Duodenal mucosa (tissue), 2 donors: ENCODE measurements around the gene BATF3.
"Not testable (repeated sequence)": the region's sequence is repeated elsewhere in the genome, so short reads cannot be mapped to it uniquely, and the experiment has no call there.

ENCODE experiments used
- H3K27ac ChIP-seq: one replicate; pipeline ENCODE4 v1.7.0; 2013; ENCODE audit warnings: low read depth, low read length
- H3K27me3 ChIP-seq, 2 donors: one replicate each; pipeline ENCODE4 v1.7.0; 2013; ENCODE audit warnings: low read length in 2 of 2, control low read depth in 1 of 2; ENCODE audit not compliant: insufficient read depth in 2 of 2, control insufficient read depth in 1 of 2
- H3K36me3 ChIP-seq, 2 donors: one replicate each; pipeline ENCODE4 v1.7.0; 2013; ENCODE audit warnings: low read length in 2 of 2, control low read depth in 1 of 2; ENCODE audit not compliant: insufficient read depth in 2 of 2, control insufficient read depth in 1 of 2
- H3K4me1 ChIP-seq, 2 donors: one replicate each; pipeline ENCODE4 v1.7.0; 2013; ENCODE audit warnings: low read length in 2 of 2, control low read depth in 1 of 2; ENCODE audit not compliant: insufficient read depth in 2 of 2, control insufficient read depth in 1 of 2
- H3K4me3 ChIP-seq, 2 donors: one replicate each; pipeline ENCODE4 v1.7.0; 2013; ENCODE audit warnings: low read length in 2 of 2, low read depth in 1 of 2
- H3K9ac ChIP-seq, 2 donors: one replicate each; pipeline ENCODE4 v1.7.0; 2013; ENCODE audit warnings: low read length in 2 of 2, low read depth in 1 of 2
- H3K9me3 ChIP-seq, 2 donors: one replicate each; pipeline ENCODE4 v1.7.0; 2013; ENCODE audit warnings: low read length in 2 of 2, control low read depth in 1 of 2; ENCODE audit not compliant: control insufficient read depth in 1 of 2

The BATF3 gene

DNA sequence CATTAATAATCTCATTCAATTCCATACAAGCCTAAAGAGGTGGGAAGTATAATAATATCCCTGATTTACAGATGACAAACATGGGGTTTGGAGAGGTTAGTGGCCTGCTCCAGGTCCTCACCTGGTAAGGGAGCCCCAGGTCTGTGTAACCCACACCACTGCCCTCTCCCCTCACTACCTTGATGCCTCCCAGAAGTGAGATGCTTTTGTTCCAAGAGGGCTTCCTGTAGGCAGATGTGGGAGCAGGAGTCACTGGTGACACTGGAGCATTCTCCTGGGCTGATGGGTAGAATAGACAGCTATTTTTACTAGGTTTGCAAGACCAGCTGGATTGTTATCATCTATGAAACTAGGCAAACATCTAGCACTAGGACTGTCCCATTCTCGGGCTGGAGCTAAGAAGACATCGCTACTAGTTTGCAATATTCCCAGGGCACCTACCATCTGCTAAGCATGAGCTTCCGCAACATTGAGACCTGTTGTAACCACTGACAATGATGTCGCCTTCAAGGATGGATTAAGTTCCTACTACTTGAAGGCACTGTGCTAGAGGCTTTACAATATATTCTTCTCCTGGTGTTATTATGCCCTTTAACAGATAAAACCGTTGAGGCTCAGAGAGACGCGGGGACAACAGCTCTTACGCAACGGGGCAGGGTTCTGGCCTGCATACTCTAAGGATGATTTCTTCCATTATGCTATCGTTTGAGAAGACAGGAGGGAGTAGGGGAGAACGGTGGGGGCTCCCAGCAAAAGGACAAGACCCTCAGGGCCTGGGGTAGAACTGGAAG is 35.0 kb downstream of the BATF3 start:
- Histone ChIP-seq H3K4me3 (no peak overlapping the region), H3K27me3 (no peaks in the 10 kb centered on the region), H3K9me3 (no peaks in the 10 kb centered on the region), H3K4me1 (peaks cover 10 to 20% of the 10 kb centered on the region in 2 donors), H3K36me3 (no peaks in the 10 kb centered on the region), H3K9ac (peak overlapping the region in 1 of 2 donors; percentile 68), H3K27ac (no peak overlapping the region)

DNA sequence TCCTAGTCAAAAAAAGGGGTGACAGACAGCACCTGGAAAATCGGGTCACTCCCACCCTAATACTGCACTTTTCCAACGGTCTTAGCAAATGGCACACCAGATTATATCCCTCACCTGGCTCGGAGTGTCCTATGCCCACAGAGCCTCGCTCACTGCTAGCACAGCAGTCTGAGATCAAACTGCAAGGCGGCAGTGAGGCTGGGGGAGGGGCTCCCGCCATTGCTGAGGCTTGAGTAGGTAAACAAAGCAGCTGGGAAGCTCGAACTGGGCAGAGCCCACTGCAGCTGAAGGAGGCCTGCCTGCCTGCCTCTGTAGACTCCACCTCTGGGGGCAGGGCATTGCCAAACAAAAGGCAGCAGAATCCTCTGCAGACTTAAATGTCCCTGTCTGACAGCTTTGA is 41.4 kb downstream of the BATF3 start:
- H3K36me3 ChIP-seq, H3K9ac ChIP-seq, H3K27ac ChIP-seq, H3K27me3 ChIP-seq, H3K9me3 ChIP-seq, H3K4me3 ChIP-seq, H3K4me1 ChIP-seq: not testable (repeated sequence)

DNA sequence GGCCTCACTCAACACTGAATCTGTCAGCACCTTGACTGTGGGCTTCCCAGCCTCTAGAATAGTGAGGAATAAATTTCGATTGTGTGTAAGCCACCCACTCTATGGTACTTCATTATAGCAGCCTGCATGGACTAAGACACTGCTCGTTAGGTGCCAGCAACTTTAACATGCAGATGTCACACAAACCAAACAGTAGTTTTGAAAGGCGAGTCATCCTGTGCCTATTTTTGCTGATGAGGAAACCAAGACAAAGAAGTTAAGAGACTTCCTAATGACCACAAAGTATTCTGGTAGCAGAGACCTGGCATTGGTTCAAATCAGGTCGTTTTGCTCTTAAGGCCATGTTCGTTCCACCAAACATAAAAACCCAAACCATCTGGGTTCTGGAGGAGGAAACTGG is 42.9 kb downstream of the BATF3 start:
- Histone ChIP-seq H3K4me3 (no peak overlapping the region), H3K27ac (no peak overlapping the region), H3K9me3 (no peaks in the 10 kb centered on the region), H3K27me3 (peaks cover 0 to 2% of the 10 kb centered on the region in 2 donors), H3K9ac (no peak overlapping the region), H3K4me1 (no peaks in the 10 kb centered on the region), H3K36me3 (no peaks in the 10 kb centered on the region)

DNA sequence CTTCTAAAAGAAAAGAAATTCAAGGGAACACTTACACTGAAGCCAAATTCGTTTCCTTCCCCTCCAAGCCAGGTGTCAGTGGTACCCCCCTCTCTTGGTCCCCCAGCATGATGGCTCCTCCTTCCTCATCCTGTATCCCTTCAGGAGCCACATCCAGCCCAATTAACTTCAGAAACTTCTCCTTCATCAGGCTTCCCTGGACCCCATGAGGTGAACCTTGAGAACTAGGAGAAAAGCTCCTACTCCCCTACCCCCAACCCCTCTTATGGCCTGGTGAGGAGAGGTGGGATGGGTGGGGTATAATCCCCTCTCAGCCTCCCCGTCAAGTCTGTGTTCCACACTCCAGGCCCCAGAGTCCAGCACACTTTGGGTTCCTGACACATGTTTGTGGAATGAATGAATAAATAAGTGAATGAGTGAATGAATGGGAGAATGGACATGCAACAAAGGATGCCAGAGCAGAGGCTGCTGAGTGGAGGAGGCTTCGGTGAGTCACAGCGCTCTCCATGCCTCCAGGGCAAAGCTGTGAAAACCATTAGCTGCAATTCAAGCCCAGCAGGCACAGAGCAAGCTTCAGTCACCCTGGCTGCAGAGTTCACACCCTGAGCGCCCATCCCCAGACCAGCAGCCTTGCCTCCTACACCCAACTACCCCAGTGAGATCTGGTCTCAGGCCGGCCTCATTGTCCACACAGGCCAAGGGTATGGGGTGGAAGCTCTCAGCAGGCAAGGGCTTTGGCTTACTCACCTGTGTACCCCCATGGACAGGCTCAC is 43.8 kb downstream of the BATF3 start:
- Histone ChIP-seq H3K9me3 (no peaks in the 10 kb centered on the region), H3K36me3 (no peaks in the 10 kb centered on the region), H3K27ac (no peak overlapping the region), H3K27me3 (peaks cover 0 to 2% of the 10 kb centered on the region in 2 donors), H3K4me1 (no peaks in the 10 kb centered on the region), H3K4me3 (no peak overlapping the region), H3K9ac (no peak overlapping the region)

DNA sequence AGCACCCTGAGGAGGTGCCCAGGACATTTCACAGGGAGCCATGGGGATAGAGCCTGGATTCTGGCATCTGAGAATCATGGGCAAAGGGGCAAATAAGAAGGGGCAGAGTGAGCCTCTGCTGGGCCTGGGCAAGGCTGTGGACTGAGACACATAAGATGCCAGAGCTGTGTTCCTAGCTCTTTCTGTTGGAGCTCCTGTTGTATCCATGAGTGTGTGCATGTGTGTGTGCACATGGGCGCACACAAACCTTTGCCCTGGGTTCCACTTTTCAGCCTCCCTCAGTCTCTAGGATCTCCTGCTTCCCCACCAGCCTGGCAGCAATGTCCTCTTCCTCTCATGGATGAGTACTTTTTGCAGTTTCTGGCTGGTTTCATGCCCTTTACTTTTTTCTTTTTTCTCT is 47.0 kb downstream of the BATF3 start:
- Histone ChIP-seq H3K9ac (no peak overlapping the region), H3K4me3 (no peak overlapping the region), H3K36me3 (no peaks in the 10 kb centered on the region), H3K27ac (no peak overlapping the region), H3K4me1 (no peaks in the 10 kb centered on the region), H3K9me3 (no peaks in the 10 kb centered on the region), H3K27me3 (peaks cover 0 to 2% of the 10 kb centered on the region in 2 donors)

DNA sequence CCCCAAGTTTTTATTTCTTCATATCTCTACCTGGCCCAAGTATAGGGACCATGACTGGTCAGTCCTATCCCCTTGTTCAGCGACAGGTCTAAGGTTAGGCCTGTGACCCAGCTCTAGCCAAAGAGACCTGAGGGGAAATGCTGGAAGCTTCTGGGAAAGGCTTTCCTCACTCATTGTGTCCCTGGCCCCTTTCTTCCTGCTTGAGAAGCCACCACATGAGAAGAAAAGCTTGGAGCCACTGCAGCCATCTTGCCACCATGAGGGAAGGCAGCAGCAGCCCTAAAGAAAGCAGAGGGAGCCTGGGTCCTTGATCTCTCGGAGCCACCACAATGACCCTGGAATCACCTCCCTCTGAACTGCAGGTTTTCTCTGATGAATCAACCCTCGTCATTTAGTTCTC is 47.7 kb downstream of the BATF3 start:
- no peaks in the 10 kb centered on the region for H3K9me3 ChIP-seq
- H3K9ac ChIP-seq: no peak overlapping the region
- no peaks in the 10 kb centered on the region for H3K4me1 ChIP-seq
- no peaks in the 10 kb centered on the region for H3K36me3 ChIP-seq
- no peak overlapping the region for H3K27ac ChIP-seq
- peaks cover 0 to 2% of the 10 kb centered on the region in 2 donors for H3K27me3 ChIP-seq
- no peak overlapping the region for H3K4me3 ChIP-seq

DNA sequence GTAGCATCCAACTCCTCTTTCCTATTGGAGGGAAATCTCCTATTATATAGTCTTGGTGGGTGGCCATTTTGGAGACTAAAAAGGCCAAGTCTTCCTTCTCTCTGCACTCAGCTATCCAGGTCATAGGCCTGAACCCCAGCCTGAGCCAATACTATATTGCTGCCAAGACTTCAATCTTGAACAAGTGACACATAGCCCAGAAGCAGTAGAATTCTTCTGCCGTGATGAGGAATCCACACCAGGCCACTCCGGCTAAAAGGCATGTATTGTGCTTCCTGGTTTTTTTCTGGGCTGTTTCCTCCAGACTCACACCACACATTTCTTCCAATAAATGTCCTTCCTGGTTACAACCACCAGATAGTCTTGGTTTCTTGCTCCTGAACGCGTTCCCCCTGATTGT is 48.1 kb downstream of the BATF3 start:
- H3K27ac ChIP-seq: no peak overlapping the region
- no peaks in the 10 kb centered on the region for H3K36me3 ChIP-seq
- no peaks in the 10 kb centered on the region for H3K9me3 ChIP-seq
- no peak overlapping the region for H3K9ac ChIP-seq
- no peaks in the 10 kb centered on the region for H3K4me1 ChIP-seq
- H3K4me3 ChIP-seq: no peak overlapping the region
- H3K27me3 ChIP-seq: peaks cover 0 to 2% of the 10 kb centered on the region in 2 donors

DNA sequence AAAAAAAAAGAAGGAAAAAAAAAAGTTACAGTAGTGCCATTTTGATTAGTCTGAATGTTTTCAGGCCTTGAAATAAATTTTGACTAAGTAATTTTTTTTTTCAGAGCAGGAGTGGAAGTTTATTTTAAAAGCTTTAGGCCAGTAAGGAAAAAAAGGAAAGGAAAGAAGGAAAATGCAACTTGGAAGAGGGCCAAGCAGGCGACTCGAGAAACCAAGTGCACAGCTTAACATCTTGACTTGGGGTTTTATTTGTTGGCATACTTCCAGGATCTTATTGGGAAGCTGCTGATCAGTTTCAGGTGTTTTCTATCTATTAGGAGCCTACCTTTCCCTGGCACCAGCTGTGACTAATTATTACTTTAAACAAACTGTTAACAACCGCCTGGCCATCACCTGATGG is 49.4 kb downstream of the BATF3 start:
- H3K27ac ChIP-seq: no peak overlapping the region

DNA sequence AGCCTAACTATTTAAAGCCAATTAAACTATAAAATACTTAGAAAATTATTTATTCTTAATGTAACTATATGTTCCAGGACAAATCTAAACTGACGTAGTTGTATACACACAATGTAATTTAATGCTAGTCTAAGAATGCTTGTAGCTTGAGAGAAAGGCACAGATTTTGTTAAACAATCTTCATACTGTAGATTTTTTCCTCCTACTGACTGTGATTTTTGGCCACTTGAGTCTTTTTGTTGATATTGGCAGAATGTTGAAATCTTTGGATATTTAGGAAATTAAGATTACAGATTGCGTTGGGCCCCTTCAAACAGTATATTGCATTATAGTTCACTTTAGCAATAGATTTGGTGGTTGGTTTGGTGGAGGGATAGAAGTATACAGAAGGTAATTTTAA is 50.6 kb downstream of the BATF3 start:
- peaks cover 0 to 2% of the 10 kb centered on the region in 2 donors for H3K27me3 ChIP-seq
- peaks cover 0 to 6% of the 10 kb centered on the region in 2 donors for H3K4me1 ChIP-seq
- H3K4me3 ChIP-seq: no peak overlapping the region
- no peaks in the 10 kb centered on the region for H3K36me3 ChIP-seq
- H3K9ac ChIP-seq: no peak overlapping the region
- no peaks in the 10 kb centered on the region for H3K9me3 ChIP-seq
- H3K27ac ChIP-seq: no peak overlapping the region

More for the DNA sequence above, 49.4 kb downstream of the BATF3 start:
- Histone ChIP-seq H3K4me3 (no peak overlapping the region), H3K27me3 (peaks cover 0 to 2% of the 10 kb centered on the region in 2 donors), H3K36me3 (no peaks in the 10 kb centered on the region), H3K9ac (no peak overlapping the region), H3K4me1 (no peaks in the 10 kb centered on the region), H3K9me3 (no peaks in the 10 kb centered on the region)

DNA sequence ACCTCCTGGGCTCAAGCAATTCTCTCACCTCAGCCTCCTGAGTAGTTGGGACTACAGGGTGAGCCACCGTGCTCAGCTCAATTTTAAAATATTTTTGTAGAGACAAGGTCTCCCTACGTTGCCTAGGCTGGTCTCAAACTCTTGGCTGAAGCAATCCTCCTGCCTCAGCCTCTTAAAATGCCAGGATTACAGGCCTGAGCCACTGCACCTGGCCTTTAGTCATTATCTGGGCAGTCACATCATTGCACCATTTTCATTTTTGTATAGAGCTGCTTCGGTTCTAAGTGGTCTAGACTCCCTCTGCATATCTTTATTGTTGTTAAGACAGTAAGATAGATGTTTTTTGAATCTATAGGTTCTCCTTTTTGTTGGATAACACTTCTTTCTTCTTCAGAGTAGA is 51.2 kb downstream of the BATF3 start:
- Histone ChIP-seq H3K9ac (no peak overlapping the region), H3K27me3 (no peaks in the 10 kb centered on the region), H3K4me3 (no peak overlapping the region), H3K36me3 (no peaks in the 10 kb centered on the region), H3K9me3 (no peaks in the 10 kb centered on the region), H3K4me1 (peaks cover 0 to 6% of the 10 kb centered on the region in 2 donors), H3K27ac (no peak overlapping the region)
